Stimulated activated CD8-positive, alpha-beta memory T cell treated with anti-CD3 and anti-CD28 coated beads, Interleukin-7, amount 100 ng/mL, for 4 hours (primary cell): Measurements from ENCODE around the gene ZDHHC4.
"Not testable (repeated sequence)": the region's sequence is repeated elsewhere in the genome, so short reads cannot be mapped to it uniquely, and the experiment has no call there.

ENCODE experiments used
- DNase-seq, 2 donors: peaks; one replicate each; pipeline ENCODE4 v3.0.0-alpha.2; 2020; ENCODE audit warnings: low read depth in 2 of 2

ZDHHC4 gene

DNA sequence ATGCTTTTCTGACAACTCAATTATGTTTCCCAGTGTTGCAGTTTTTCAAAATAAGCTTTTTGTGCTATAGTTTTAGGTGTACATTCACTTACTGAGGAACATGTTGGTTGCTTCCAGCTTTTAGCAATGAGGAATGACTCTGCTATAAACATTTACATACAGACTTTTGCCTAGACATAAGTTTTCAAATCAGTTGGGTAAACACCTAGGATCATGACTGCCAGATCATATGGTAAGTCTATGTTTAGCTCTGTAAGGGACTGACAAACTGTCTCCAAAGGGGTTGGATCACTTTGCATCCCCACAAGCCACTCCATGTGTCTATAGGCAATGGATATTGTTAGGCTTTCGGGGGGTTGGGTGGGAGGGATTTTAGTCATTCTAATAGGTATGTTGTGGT, 15.1 kb upstream of the ZDHHC4 start:
- no peak for DNase-seq

GRCh38 chr7:6563936-6564770, 13.1 kb upstream of the ZDHHC4 start:
- DNase-seq: no peak

- DNase-seq: no peak
Observed at GRCh38 chr7:6565655-6566054, 11.6 kb upstream of the ZDHHC4 start.

DNA sequence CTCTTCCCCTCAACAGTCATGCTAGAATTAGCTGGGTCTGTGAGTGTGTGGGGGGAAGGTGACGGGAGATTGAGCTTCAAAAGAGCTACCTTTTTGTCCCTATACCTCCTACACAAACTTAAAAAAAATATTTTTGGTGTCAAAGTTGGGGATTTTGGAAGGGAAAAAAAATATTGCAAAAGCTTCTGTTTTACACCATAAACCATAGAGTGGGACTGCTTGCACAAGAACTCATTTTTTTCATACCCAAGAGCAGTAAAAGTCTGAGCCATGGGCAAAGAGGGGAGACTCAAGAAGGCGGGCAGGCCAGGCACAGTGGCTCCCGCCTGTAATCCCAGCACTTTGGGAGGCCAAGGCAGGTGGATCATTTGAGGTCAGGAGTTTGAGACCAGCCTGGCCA, 9.4 kb upstream of the ZDHHC4 start:
- DNase-seq: no peak

- DNase-seq: no peak
Observed at GRCh38 chr7:6571160-6571779, 6.0 kb upstream of the ZDHHC4 start.

- DNase-seq: no peak
Observed at GRCh38 chr7:6575281-6576023, 1.8 kb upstream of the ZDHHC4 start.

- DNase-seq: no peak
Observed at GRCh38 chr7:6576024-6576866, 1.0 kb upstream of the ZDHHC4 start.

DNA sequence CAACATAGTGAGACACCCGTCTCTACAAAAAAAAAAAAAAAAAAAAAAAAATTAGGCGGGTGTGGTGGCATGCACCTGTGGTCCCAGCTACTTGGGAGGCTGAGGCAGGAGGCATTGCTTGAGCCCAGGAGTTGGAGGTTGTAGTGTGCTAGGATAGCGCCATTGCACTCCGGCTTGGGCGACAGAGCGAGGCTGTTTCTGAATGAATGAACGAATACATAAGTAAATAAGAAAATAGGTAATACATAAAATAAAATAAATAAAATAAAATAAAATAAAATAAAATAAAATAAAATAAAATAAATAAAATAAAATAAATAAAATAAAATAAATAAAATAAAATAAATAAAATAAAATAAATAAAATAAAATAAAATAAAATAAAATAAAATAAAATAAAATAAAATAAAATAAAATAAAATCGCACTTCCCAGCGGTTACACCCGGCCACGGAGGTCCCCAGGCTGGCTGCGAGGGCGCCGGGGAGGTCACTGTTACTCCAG, 336 bp upstream of the ZDHHC4 start:
- DNase-seq: not testable (repeated sequence)

- no peak for DNase-seq
Observed at GRCh38 chr7:6578114-6579084, 1.1 kb downstream of the ZDHHC4 start.

DNA sequence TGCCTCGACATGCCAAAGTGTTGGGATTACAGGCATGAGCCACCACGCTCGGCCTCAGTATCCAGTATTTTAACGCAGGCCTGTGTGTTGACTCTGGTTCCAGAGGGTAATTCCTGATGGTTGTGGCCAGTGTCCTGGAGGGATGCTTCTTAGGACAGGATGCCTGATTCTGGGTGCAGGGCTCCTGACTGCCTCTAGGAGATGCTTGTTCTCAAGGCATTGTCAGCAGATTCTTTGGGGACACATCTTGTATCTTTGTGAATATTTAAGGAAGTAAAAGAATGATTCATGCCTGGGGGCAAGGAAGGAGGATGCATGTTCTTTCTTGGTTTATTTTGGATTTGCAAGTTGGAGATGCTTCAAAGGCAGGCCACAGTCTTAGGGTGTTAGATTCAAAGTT, 2.2 kb downstream of the ZDHHC4 start:
- DNase-seq: no peak

DNA sequence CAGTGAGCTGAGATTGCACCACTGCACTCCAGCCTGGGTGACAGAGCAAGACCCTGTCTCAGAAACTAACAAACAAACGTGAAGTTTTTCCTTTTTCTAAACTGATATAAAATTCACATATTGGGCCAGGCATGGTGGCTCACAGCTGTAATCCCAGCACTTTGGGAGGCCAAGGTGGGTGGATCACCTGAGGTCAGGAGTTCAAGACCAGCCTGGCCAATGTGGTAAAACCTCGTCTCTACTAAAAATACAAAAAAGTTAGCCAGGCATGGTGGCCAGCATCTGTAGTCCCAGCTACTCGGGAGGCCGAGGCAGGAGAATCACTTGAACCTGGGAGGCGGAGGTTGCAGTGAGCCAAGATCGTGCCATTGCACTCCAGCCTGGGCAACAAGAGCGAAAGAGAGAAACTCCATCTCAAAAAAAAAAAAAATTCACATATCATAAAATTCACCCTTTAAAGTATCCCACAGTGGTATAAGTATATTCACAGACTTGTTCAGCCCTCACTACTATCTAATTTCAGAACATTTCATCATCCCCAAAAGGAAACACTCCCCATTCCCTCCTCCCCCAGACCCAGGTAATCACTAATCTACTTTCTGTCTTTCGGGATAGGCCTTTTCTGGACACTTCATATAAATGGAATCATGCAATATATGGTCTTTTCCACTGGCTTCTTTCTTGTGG, 8.6 kb downstream of the ZDHHC4 start:
- not testable (repeated sequence) for DNase-seq

DNA sequence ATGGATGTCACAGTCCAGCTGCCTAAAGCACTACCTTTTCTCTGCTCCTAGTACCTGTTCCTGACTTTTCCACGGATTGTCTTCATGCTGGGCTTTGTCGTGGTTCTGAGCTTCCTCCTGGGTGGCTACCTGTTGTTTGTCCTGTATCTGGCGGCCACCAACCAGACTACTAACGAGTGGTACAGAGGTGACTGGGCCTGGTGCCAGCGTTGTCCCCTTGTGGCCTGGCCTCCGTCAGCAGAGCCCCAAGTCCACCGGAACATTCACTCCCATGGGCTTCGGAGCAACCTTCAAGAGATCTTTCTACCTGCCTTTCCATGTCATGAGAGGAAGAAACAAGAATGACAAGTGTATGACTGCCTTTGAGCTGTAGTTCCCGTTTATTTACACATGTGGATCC, 11.3 kb downstream of the ZDHHC4 start:
- DNase-seq: no peak

DNA sequence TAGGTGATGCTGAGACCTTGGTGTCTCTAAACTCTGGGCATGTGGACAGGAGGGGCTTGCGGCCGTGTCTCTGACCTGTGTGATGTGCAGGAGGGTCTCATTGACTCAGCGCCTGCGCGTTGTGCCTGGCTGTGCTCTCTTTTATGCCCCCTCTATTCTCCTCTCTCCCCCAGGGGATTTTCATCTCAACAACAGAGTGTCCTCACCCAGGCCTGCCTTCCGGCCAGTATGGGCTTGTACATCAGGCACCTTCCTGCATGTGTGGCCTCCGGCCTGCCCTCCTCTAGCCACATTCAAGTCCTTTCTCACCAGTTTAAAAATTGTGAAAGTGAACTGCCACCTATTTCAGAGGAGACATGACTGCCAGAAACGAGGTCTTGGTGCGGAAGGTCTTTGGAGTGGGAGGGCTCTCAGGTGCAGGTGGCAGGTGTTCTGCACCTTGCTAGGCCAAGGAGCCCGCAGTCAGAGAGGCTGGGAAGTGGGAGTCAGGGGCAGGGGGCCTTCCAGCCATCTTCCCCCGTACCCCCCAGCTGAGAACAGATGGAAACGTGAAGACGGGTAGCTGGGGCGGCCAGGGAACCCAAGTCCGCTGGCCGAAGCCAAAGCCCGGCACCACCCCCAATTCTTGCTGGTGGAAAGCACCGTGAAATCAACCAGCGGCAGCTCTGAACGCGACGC, 12.0 kb downstream of the ZDHHC4 start:
- DNase-seq: no peak

DNA sequence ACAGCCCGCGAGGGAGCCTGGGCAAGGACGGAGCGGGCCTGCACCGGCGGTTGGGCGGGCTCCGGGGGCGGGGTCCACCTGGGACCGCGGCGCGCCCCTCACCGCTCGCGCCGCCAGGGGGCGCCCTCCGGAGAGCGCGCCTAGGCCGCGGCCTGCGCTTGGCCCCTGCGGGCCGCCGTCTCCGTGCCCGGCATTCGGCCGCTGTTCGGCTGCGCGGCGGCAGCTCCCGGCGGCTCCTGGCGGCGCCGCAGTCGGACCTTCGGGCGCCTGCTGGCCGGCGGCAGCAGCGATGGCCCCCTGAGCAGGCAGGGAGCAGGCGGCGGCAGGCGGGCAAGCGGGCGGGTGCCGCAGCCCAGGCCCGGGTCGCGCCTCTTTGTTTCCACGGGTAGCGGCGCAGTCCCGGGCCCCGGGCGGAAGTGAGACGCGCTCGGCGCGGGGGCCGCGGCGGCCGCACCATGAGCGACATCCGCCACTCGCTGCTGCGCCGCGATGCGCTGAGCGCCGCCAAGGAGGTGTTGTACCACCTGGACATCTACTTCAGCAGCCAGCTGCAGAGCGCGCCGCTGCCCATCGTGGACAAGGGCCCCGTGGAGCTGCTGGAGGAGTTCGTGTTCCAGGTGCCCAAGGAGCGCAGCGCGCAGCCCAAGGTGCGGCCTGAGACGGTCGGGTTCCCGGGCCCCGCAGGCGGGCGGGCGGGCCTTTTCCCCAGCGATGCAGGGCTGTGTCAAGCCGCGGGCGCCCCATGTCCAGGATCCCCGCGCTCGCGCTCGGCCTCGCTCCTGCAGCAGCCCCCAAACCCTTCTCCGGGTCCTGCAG, 12.8 kb downstream of the ZDHHC4 start, which contains the start of gene INTS15:
TSS of gene INTS15 (plus strand) at position 193 of the 816 bp plus-strand sequence. CDS start at position 456, 263 bp downstream.
- DNase-seq: peak; percentile 52 to 79

- no peak for DNase-seq
Observed at GRCh38 chr7:6590645-6591110, 13.4 kb downstream of the ZDHHC4 start.

- no peak for DNase-seq
Observed at GRCh38 chr7:6600093-6600492, 22.8 kb downstream of the ZDHHC4 start.

DNA sequence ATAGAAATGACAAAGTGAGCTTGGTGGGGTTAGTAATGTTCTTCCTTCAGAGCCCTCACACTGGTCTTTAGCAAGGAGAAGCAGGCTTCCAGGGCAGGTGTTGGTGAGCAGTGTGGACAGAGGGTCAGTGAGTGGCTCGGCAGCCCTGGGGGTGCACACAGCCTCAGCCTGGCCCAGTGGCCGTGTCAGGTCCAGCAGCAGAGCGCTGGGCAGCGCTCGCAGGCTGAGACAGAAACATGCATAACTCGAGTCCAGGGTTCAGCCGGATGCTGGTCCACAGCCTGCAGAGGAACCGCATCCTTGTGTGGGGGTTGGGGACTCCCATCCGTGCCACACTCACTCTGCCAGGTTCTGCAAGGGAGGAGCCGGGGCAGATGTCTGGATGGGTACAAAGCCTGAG, 27.2 kb downstream of the ZDHHC4 start:
- no peak for DNase-seq
